DND-41 (cell line): ENCODE results near the gene TAS2R40.

Source experiments
- EZH2 ChIP-seq: IDR thresholded peaks from 3 replicates; pipeline ENCODE4 v1.6.1; 2012; ENCODE audit warnings: borderline replicate concordance, low read depth, mild to moderate bottlenecking, moderate library complexity, low read length, inconsistent platforms; ENCODE audit not compliant: severe bottlenecking
- TF ChIP-seq, protein P1 (sequence below): IDR thresholded peaks from 2 replicates; pipeline ENCODE4 v1.5.1; 2012; ENCODE audit warnings: borderline replicate concordance, low read length, moderate library complexity, mild to moderate bottlenecking; ENCODE audit not compliant: poor library complexity, severe bottlenecking; ENCODE audit errors: extremely low read depth

DNA sequence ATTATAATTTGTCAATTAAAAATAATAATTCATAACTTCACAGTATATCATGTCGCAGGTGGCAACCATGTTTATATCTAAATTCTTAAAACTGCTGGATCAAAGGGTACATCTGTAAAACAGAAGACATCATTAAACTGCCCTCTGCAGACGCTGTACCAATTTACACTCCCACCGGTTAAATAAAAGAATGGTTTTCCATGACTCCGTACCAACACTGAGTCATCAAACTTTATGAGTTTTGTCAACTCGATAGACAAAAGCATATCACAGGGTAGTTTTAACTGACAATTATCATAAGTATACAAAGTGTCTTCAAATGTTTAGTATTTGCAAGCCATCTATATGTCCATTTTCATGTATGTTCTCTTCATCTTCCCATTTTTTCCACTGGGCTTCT lies 35.7 kb downstream of the TAS2R40 start:
- TF ChIP-seq, protein P1, sequence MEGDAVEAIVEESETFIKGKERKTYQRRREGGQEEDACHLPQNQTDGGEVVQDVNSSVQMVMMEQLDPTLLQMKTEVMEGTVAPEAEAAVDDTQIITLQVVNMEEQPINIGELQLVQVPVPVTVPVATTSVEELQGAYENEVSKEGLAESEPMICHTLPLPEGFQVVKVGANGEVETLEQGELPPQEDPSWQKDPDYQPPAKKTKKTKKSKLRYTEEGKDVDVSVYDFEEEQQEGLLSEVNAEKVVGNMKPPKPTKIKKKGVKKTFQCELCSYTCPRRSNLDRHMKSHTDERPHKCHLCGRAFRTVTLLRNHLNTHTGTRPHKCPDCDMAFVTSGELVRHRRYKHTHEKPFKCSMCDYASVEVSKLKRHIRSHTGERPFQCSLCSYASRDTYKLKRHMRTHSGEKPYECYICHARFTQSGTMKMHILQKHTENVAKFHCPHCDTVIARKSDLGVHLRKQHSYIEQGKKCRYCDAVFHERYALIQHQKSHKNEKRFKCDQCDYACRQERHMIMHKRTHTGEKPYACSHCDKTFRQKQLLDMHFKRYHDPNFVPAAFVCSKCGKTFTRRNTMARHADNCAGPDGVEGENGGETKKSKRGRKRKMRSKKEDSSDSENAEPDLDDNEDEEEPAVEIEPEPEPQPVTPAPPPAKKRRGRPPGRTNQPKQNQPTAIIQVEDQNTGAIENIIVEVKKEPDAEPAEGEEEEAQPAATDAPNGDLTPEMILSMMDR: no peak
- no peak for TF ChIP-seq EZH2
